Measurements from ENCODE around the gene INTS2. TPM values are rescaled to one million over a fixed set of nuclear protein-coding genes. Genes with fewer than 3 reads are reported as not detected.
A peak's percentile ranks its signal among the peaks of the same experiment; 100 is the strongest.

The INTS2 gene
- polyA plus RNA-seq, 2 of the 4 experiments (the other 2 are of a cell fraction), result 14.0 to 35.0 TPM

GRCh38 chr17:61842899-61843298, 84.9 kb downstream of the INTS2 start (continued):
- no peak for TF ChIP-seq ATOH8 (CRISPR knock-in tag; IDR thresholded peaks at IDR 0.05; ENCODE audit: low read depth)
- no peak for TF ChIP-seq CTCF (IDR thresholded peaks at IDR 0.05)
- TF ChIP-seq USF2 (IDR thresholded peaks at IDR 0.05), result no peak
- TF ChIP-seq HDAC2 (IDR thresholded peaks at IDR 0.05), result no peak
- TF ChIP-seq HOXA7 (CRISPR knock-in tag; IDR thresholded peaks at IDR 0.05), result no peak

GRCh38 chr17:61839300-61839786, 88.4 kb downstream of the INTS2 start:
- no peak overlapping the region for H3K4me3 ChIP-seq
- FAIRE-seq (no peak), ATAC-seq (no peak), DNase-seq (ENCODE audit: low read depth in 1 of 2, low spot score in 1 of 2) (no peak)
- peaks cover 8% of the 10 kb centered on the region; the same call in 2 of the 3 replicates for H3K4me1 ChIP-seq
- no peaks in the 10 kb centered on the region for H3K9me3 ChIP-seq
- 95% methylated on average over 1 of the region's 1 CpG for WGBS (ENCODE audit: missing lambda C conversion rate)
- POLR2A ChIA-PET, result no interaction called here
- no peak for TF ChIP-seq PBX3 (IDR thresholded peaks at IDR 0.05)
- H3K4me2 ChIP-seq, result no peak overlapping the region
- H3K27ac ChIP-seq, result no peak overlapping the region
- CTCF ChIA-PET, result interaction anchor here (0.8 to 7.7 kb wide), 6 partner anchors 22 to 426 kb away, joined by 3 to 71 read pairs (median 4); no protein-coding TSS in a partner anchor

- WGBS (ENCODE audit: missing lambda C conversion rate), result 11% methylated on average over 4 of the region's 4 CpGs
- Histone ChIP-seq H3K4me3 (no peak overlapping the region), H3K9me3 (no peaks in the 10 kb centered on the region), H3K4me2 (no peak overlapping the region), H3K4me1 (peaks cover 23% of the 10 kb centered on the region), H3K27ac (no peak overlapping the region)
- ChIA-PET POLR2A (interaction anchor here (0.8 kb wide), 1 partner anchor 425 kb away, joined by 4 read pairs; no protein-coding TSS in a partner anchor), CTCF (interaction anchor here (0.6 to 2.1 kb wide), 58 partner anchors 8 to 1296 kb away, joined by 3 to 56 read pairs (median 4); no protein-coding TSS in a partner anchor)
- ATAC-seq (peak; percentile 82 to 92; a peak in 4 of 6 replicates), DNase-seq (ENCODE audit: low read depth in 1 of 2, low spot score in 1 of 2) (peak; percentile 58 to 80), FAIRE-seq (no peak)
- TF ChIP-seq USF2 (IDR thresholded peaks at IDR 0.05) (no peak), RAD21 (conservative IDR thresholded peaks at IDR 0.05 in 1 of 2, IDR thresholded peaks at IDR 0.05 in 1 of 2) (peak; percentile 92 to 97), ZSCAN20 (CRISPR knock-in tag; IDR thresholded peaks at IDR 0.05) (no peak), SMC3 (IDR thresholded peaks at IDR 0.05) (peak; percentile 95), KDM1A (IDR thresholded peaks at IDR 0.05; ENCODE audit: low read depth) (no peak), CTCF (IDR thresholded peaks at IDR 0.05) (peak; percentile 99), POLR2AphosphoS2 (conservative IDR thresholded peaks at IDR 0.05; ENCODE audit: low read length) (no peak)
These were observed 90.4 kb downstream of the INTS2 start for GRCh38 chr17:61837175-61838051.
